DMS79 treated with DMSO at 0.1 percent for 48 hours (cell line): Measurements from ENCODE around the gene MEP1A.
A peak's percentile ranks its signal among the peaks of the same experiment; 100 is the strongest.
"Not testable (repeated sequence)": the region's sequence is repeated elsewhere in the genome, so short reads cannot be mapped to it uniquely, and the experiment has no call there.

Experiments used
- DNase-seq: peaks from one replicate; lab custom pipeline; 2025; lab: John Stamatoyannopoulos, UW

MEP1A gene

GRCh38 chr6:46777476-46778346 lies 15.5 kb upstream of the MEP1A start:
- no peak for DNase-seq

- DNase-seq: peak; percentile 51
Observed at GRCh38 chr6:46781478-46782378, 11.5 kb upstream of the MEP1A start.

- DNase-seq: no peak
Observed at GRCh38 chr6:46784535-46784934, 8.7 kb upstream of the MEP1A start.

- DNase-seq: no peak
Observed at GRCh38 chr6:46787871-46788540, 5.2 kb upstream of the MEP1A start.

DNA sequence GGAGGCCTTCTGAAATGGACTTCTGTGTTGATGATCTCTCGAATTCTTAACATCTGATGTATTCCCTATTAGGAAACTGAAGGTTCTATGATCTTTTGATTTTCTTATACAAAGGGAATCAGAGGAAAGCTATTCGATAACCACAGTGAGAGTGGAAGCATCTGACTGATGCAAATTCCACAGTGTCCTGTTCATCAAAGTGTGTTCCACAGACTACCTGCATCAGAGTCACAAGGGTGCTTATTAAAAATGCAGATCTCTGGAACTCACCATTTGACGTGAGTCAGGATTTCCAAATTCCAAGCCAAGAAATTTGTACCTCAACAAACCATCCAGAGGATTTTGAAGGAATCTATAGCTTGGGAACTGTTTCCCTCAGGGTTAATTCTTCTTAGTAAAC lies 4.4 kb upstream of the MEP1A start:
- no peak for DNase-seq

DNA sequence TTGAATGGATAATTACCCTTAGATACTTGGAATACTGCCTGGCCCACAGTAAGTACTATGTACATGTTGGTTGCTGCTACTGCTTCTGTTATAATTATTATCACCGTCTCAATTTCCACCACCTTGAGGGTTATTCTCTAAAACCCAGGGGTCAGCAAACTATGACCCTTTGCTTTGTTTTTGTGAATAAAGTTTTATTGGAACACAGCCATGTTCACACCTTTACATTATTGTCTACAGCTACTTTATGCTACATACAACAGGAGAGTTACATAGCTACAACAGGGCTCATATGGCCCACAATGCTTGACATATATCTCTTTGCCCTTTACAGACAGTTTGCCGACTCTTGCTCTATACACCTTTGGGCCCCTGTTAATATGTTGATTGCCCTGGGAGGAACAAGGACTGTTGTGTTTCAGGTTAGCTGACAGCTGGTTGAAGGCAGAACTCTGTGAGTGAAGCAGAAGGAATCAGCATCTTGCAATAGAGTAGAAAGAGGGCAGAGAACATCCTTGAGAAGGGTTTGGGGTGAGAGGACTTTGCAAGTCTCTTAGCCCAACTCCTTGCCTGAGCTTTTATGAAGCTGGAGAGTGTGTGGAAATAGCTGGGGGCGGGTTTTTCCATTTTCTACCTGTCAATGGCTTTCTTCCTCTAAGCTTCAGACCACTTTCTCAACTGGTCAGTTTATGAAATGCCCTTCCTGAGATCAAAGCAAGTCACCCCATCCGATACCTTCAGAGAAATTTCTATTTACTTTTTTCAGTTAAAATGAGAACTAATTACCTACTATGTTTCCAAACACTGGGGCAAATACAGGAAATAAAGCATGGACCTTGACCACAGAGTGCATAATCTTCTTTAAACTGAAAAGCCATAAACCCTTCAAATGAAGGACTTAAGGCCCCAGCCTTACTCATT lies 3.5 kb upstream of the MEP1A start:
- no peak for DNase-seq

GRCh38 chr6:46790355-46790874 lies 2.8 kb upstream of the MEP1A start:
- DNase-seq: no peak

GRCh38 chr6:46792635-46793034 lies 554 bp upstream of the MEP1A start:
- no peak for DNase-seq

- DNase-seq: no peak
Observed at GRCh38 chr6:46794068-46794467, 879 bp downstream of the MEP1A start.

DNA sequence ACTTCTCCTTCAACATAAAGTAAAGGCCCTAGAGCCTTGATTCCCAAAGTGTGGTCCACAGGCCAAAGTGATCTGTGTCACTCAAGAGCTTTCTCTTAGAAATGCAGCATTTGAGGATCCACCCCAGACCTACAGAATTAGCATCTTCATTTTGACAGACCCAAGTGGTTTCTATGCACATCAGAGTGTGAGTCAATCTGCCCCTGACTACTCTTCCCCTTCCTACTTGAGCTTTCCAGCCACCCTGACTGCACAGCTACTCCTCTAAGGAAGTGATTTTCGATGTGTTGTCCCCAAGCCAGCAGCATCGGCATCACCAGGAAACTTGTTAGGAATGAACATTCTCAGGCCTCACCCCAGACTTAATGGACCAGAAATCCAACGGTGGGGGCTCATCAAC lies 2.6 kb downstream of the MEP1A start:
- no peak for DNase-seq

- DNase-seq: no peak
Observed at GRCh38 chr6:46796848-46797580, 3.8 kb downstream of the MEP1A start.

DNA sequence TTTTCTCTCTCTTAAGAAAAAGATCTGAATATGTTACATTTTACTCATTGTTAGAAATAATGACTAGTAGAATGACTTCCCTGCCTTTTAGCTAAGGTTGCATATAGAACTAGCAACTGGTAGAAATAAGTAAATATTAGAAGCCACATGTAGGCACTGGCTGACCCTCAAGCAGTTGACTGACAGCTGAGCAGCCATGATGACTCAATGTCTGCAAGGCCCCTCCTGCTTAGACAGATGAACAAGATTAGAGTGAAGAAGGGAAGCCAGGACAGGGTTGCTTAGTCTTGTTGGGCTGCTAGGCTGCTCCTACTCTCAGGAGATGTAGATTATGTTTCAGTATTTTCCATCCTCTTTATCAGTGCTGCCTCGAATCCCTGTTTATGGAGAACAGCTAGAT lies 6.5 kb downstream of the MEP1A start:
- DNase-seq: no peak

GRCh38 chr6:46808806-46809205 lies 15.6 kb downstream of the MEP1A start:
- no peak for DNase-seq

- DNase-seq: no peak
Observed at GRCh38 chr6:46815130-46815529, 21.9 kb downstream of the MEP1A start.

GRCh38 chr6:46816626-46817025 lies 23.4 kb downstream of the MEP1A start:
- no peak for DNase-seq

DNA sequence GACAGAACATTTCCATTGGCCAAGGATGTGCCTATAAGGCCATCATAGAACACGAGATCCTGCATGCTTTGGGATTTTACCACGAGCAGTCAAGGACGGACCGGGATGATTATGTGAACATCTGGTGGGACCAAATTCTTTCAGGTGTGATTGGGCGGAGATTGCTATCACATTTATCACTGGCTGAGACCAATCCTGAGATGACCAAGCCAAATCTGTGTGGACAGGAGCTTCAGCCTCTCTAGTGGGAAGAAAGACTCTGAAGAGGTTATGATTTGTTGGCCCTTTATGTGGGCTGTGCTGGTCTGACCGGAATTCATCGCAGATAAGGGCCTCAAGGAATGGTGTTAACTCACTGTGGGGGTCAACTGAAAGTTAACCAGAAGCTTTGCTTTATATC lies 26.4 kb downstream of the MEP1A start:
- no peak for DNase-seq

- no peak for DNase-seq
Observed at GRCh38 chr6:46821458-46821881, 28.3 kb downstream of the MEP1A start.

DNA sequence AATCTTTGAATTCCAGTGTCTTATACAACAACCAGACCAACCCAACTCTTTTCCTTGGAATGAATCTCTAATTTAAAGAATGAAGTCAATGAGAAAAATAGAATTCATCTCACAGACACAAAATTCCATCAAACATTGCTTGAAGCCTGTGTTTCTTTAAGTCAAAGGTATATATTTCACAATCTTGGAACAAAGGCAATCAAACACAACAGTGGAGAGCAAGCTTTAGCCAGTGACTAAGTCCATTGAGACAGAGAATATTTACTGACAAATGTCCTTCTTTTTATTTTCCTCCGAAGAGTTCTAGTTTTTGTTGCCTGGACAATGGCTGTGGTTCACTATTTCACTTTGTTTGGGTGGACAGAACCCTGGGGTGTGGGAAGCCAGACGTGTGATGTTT lies 35.8 kb downstream of the MEP1A start:
- DNase-seq: no peak

- DNase-seq: peak; percentile 13
Observed at GRCh38 chr6:46832816-46833215, 39.6 kb downstream of the MEP1A start.

DNA sequence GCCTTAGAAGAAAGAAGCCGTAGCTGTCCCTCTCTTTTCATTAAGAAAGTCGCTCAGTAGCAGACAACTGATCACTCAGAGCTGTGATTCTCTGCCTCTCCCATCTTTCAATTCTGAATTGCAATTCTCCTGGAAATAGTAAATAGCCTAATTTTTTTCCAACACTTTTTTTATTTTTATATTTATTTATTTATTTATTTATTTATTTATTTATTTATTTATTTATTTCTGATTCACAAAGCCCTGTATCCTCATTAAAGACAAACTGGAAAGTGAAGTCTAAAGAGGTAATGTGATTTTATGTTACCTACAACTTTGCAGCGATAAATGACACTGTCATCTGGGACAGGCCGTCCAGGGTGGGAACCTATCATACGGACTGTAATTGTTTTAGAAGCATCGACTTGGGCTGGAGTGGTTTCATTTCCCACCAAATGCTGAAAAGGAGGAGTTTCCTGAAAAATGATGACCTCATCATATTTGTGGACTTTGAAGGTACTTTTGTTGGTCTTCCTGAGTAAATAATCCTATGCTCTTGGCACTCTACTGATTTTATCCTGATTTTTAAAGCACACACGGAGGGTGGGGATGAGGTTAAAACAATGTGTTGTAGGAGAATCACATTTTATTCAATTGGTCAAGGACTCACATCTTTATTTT lies 41.2 kb downstream of the MEP1A start:
- DNase-seq: not testable (repeated sequence)
